Activated T-cell treated with anti-CD3 and anti-CD28 coated beads, Interleukin-2, amount 50 U/mL, for 24 hours (primary cell): Measurements from ENCODE around the gene ERP44.

Experiments
- DNase-seq: peaks from one replicate; pipeline ENCODE4 v3.0.0-alpha.2; 2020
- H3K27ac Mint-ChIP-seq: 2 replicates; pipeline ENCODE4 v1.8.0; 2020; ENCODE audit warnings: mild to moderate bottlenecking, mixed read lengths
- H3K27me3 Mint-ChIP-seq: 2 replicates; pipeline ENCODE4 v1.8.0; 2020; ENCODE audit warnings: mixed read lengths
- H3K36me3 Mint-ChIP-seq: 2 replicates; pipeline ENCODE4 v1.8.0; 2020; ENCODE audit warnings: low read depth, mixed read lengths
- H3K4me1 Mint-ChIP-seq: 2 replicates; pipeline ENCODE4 v1.8.0; 2020; ENCODE audit warnings: low read depth, mixed read lengths
- H3K4me3 Mint-ChIP-seq: 2 replicates; pipeline ENCODE4 v1.8.0; 2020; ENCODE audit warnings: mild to moderate bottlenecking, moderate library complexity, mixed read lengths
- H3K9me3 Mint-ChIP-seq: 2 replicates; pipeline ENCODE4 v1.8.0; 2020; ENCODE audit warnings: mixed read lengths

ERP44 gene

GRCh38 chr9:99936947-99937587, 161.7 kb downstream of the ERP44 start:
- H3K9me3 Mint-ChIP-seq: peaks cover 10% of the 10 kb centered on the region
- no peak for DNase-seq
- peaks cover 47% of the 10 kb centered on the region for H3K36me3 Mint-ChIP-seq
- H3K4me3 Mint-ChIP-seq: no peak overlapping the region
- peaks cover 13% of the 10 kb centered on the region for H3K4me1 Mint-ChIP-seq
- no peak overlapping the region for H3K27ac Mint-ChIP-seq
- no peaks in the 10 kb centered on the region for H3K27me3 Mint-ChIP-seq

GRCh38 chr9:99931155-99931840, 167.5 kb downstream of the ERP44 start:
- H3K4me3 Mint-ChIP-seq: no peak overlapping the region
- peaks cover 29% of the 10 kb centered on the region for H3K4me1 Mint-ChIP-seq
- no peak overlapping the region for H3K27ac Mint-ChIP-seq
- H3K9me3 Mint-ChIP-seq: no peaks in the 10 kb centered on the region
- peaks cover 61% of the 10 kb centered on the region for H3K36me3 Mint-ChIP-seq
- DNase-seq: no peak
- no peaks in the 10 kb centered on the region for H3K27me3 Mint-ChIP-seq

- Mint-ChIP-seq H3K9me3 (peaks cover 8% of the 10 kb centered on the region), H3K4me3 (no peak overlapping the region), H3K27ac (no peak overlapping the region), H3K36me3 (peaks cover 71% of the 10 kb centered on the region), H3K27me3 (no peaks in the 10 kb centered on the region), H3K4me1 (peaks cover 24% of the 10 kb centered on the region)
- DNase-seq: no peak
These were observed 169.1 kb downstream of the ERP44 start for GRCh38 chr9:99929652-99930051.
